ENCODE results near the gene CMSS1. TPM values are rescaled to one million over a fixed set of nuclear protein-coding genes. Genes with fewer than 3 reads are reported as not detected.
"Not testable (repeated sequence)": the region's sequence is repeated elsewhere in the genome, so short reads cannot be mapped to it uniquely, and the experiment has no call there.

Gene CMSS1
- total and polyA plus RNA-seq, 2 donors = 14.7 to 25.0 TPM

DNA sequence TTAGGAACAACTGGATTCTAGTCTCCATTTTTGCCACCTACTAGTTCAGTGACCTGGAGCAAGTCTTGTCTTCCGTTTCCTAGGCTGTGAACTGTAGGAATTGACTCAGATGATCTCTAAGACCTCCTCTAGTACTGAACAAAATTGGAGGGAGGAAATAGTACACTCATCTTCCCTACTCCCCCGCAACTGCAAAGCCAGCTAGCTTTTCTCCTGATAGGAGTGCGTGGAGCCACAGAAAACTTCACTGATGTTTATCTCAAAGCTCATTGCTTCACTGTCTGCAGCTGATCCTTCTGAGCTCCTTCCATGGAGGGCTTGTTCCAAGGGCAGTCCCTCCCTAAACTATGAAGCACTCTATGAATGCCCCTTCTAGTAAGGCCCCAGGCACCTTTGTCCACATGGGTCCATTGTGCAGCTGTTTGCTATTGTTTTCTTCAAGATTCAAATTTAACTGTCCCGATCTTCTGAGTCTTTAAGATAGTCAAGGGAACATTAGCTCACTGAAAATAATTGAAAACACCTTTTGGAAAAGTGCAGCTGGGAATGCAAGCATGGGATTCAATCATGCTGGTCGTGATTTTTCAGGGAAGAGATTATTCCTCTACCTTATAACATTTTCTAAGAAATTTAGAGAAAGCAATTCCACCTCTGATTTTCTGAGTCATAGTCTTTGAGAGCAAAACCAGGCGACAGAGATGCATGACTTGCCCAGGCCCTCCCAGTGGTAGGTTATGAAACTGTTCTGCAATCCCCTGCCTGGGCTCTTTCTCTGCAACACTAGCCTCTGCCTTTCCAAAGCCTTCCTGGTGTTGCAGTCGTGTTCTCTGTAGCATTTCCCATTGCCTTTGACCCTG, 272.4 kb downstream of the CMSS1 start:
- DNase-seq (ENCODE audit: extremely low spot score) = no peak
- Histone ChIP-seq H3K4me1 (ENCODE audit: insufficient read depth) (no peaks in the 10 kb centered on the region), H3K27ac (ENCODE audit: low read depth) (no peak overlapping the region), H3K36me3 (ENCODE audit: insufficient read depth) (no peaks in the 10 kb centered on the region), H3K4me3 (ENCODE audit: low read depth, low read length) (no peak overlapping the region)
- WGBS = 76% methylated on average over 7 of the region's 7 CpGs

- H3K36me3 ChIP-seq (ENCODE audit: insufficient read depth) = no peaks in the 10 kb centered on the region
- H3K27ac ChIP-seq (ENCODE audit: low read depth) = no peak overlapping the region
- H3K4me1 ChIP-seq (ENCODE audit: insufficient read depth) = no peaks in the 10 kb centered on the region
- no peak for DNase-seq (ENCODE audit: extremely low spot score)
- H3K4me3 ChIP-seq (ENCODE audit: low read depth, low read length) = no peak overlapping the region
These were observed 273.0 kb downstream of the CMSS1 start for GRCh38 chr3:100090669-100091005.

DNA sequence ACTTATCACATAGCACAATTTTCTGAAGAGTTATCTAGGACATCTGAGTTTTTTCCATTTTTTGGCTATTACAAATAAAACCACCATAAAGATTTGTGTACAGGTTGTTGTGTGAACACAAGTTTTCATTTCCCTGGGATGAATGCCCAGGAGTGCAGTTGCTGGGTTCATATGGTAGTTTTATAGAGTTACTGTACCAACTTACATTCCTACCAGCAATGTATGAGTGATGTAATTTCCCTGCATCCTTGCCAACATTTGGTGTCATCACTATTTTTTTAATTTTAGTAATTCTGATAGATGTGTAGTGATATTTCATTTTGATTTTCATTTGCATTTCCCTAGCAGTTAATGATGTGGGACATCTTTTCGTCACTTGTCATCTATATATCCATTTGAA, 276.2 kb downstream of the CMSS1 start:
- 99% methylated on average over 1 of the region's 1 CpG for WGBS
- no peaks in the 10 kb centered on the region for H3K36me3 ChIP-seq (ENCODE audit: insufficient read depth)
- DNase-seq (ENCODE audit: extremely low spot score) = no peak
- H3K4me1 ChIP-seq (ENCODE audit: insufficient read depth) = no peaks in the 10 kb centered on the region
- H3K27ac ChIP-seq (ENCODE audit: low read depth) = no peak overlapping the region
- no peak overlapping the region for H3K4me3 ChIP-seq (ENCODE audit: low read depth, low read length)

DNA sequence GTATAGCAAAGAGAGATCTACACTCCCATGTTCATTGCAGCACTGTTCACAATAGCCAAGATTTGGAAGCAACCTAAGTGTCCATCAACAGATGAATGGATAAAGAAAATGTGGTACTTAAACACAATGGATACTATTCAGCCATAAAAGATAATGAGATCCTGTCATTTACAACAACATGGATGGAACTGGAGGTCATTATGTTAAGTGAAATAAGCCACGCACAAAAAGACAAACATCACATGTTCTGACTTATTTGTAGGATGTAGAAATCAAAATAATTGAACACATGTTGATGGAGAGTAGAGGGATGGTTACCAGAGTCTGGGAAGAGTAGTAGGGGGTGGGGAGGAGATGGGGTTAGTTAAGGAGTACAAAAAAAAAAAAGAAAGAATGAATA, 278.6 kb downstream of the CMSS1 start:
- not testable (repeated sequence) for H3K36me3 ChIP-seq (ENCODE audit: insufficient read depth)

GRCh38 chr3:100096866-100097265, 279.2 kb downstream of the CMSS1 start:
- no peaks in the 10 kb centered on the region for H3K4me1 ChIP-seq (ENCODE audit: insufficient read depth)
- H3K4me3 ChIP-seq (ENCODE audit: low read depth, low read length) = no peak overlapping the region
- 90% methylated on average over 2 of the region's 2 CpGs for WGBS
- no peak overlapping the region for H3K27ac ChIP-seq (ENCODE audit: low read depth)
- no peaks in the 10 kb centered on the region for H3K36me3 ChIP-seq (ENCODE audit: insufficient read depth)
- no peak for DNase-seq (ENCODE audit: extremely low spot score)

More for the DNA sequence above, 278.6 kb downstream of the CMSS1 start:
- WGBS = 97% methylated on average over 1 of the region's 1 CpG
- not testable (repeated sequence) for DNase-seq (ENCODE audit: extremely low spot score); H3K4me3 ChIP-seq (ENCODE audit: low read depth, low read length); H3K27ac ChIP-seq (ENCODE audit: low read depth); H3K4me1 ChIP-seq (ENCODE audit: insufficient read depth)

- DNase-seq (ENCODE audit: extremely low spot score) = no peak
- WGBS = 49% methylated on average over 6 of the region's 6 CpGs
- Histone ChIP-seq H3K27ac (ENCODE audit: low read depth) (peak overlapping the region; percentile 10), H3K36me3 (ENCODE audit: insufficient read depth) (no peaks in the 10 kb centered on the region), H3K4me1 (ENCODE audit: insufficient read depth) (no peaks in the 10 kb centered on the region), H3K4me3 (ENCODE audit: low read depth, low read length) (no peak overlapping the region)
These were observed 280.5 kb downstream of the CMSS1 start for GRCh38 chr3:100097919-100098783.

GRCh38 chr3:100098784-100099070, 281.1 kb downstream of the CMSS1 start:
- no peak for DNase-seq (ENCODE audit: extremely low spot score)
- no peaks in the 10 kb centered on the region for H3K4me1 ChIP-seq (ENCODE audit: insufficient read depth)
- H3K27ac ChIP-seq (ENCODE audit: low read depth) = no peak overlapping the region
- H3K36me3 ChIP-seq (ENCODE audit: insufficient read depth) = no peaks in the 10 kb centered on the region
- H3K4me3 ChIP-seq (ENCODE audit: low read depth, low read length) = no peak overlapping the region

DNA sequence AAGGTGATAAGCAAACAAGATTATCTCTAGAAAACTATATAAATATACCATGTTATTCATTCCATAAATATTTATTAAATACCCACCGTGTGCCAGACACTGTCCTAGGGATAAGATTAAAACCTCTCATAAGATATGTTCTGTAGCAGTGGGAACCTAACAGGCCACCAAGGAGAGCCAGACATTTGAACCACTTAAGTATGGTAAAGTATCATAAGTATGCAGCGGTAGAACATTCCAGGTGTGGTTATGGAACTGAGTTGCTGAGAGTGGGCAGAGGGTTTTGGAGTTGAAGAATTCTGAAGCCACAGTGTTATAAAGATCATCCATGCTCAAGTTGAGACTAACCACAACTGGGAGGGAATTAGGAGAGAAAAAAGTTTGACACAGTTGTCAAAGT, 282.0 kb downstream of the CMSS1 start:
- H3K4me1 ChIP-seq (ENCODE audit: insufficient read depth) = no peaks in the 10 kb centered on the region

DNA sequence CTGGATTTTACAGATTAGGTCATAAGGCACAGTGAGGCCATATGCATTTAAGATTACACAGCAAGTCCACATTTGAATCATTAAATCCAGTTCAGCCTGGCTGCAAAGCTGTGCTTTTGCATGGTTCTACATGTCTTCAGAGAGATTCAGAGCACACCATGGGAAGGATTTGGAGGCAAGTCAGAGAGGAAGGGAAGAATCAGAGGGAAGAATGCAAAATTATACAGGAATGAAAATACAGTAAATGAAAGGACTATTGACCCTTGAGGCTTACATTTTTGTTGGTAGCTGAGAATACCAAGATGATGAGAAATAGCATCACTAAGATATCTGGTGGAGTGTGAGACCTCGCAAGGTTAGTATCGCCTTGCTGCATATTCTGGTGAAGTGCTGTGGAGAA, 282.8 kb downstream of the CMSS1 start:
- Histone ChIP-seq H3K27ac (ENCODE audit: low read depth) (no peak overlapping the region), H3K36me3 (ENCODE audit: insufficient read depth) (no peaks in the 10 kb centered on the region), H3K4me1 (ENCODE audit: insufficient read depth) (no peaks in the 10 kb centered on the region), H3K4me3 (ENCODE audit: low read depth, low read length) (no peak overlapping the region)
- 98% methylated on average over 2 of the region's 2 CpGs for WGBS
- no peak for DNase-seq (ENCODE audit: extremely low spot score)

More for the DNA sequence above, 282.0 kb downstream of the CMSS1 start:
- 62% methylated on average over 2 of the region's 2 CpGs for WGBS
- Histone ChIP-seq H3K27ac (ENCODE audit: low read depth) (no peak overlapping the region), H3K4me3 (ENCODE audit: low read depth, low read length) (no peak overlapping the region), H3K36me3 (ENCODE audit: insufficient read depth) (no peaks in the 10 kb centered on the region)
- no peak for DNase-seq (ENCODE audit: extremely low spot score)

GRCh38 chr3:100102757-100103156, 285.1 kb downstream of the CMSS1 start:
- Histone ChIP-seq H3K4me1 (ENCODE audit: insufficient read depth) (no peaks in the 10 kb centered on the region), H3K27ac (ENCODE audit: low read depth) (no peak overlapping the region), H3K36me3 (ENCODE audit: insufficient read depth) (no peaks in the 10 kb centered on the region), H3K4me3 (ENCODE audit: low read depth, low read length) (no peak overlapping the region)
- WGBS = 77% methylated on average over 1 of the region's 1 CpG
- DNase-seq (ENCODE audit: extremely low spot score) = no peak

DNA sequence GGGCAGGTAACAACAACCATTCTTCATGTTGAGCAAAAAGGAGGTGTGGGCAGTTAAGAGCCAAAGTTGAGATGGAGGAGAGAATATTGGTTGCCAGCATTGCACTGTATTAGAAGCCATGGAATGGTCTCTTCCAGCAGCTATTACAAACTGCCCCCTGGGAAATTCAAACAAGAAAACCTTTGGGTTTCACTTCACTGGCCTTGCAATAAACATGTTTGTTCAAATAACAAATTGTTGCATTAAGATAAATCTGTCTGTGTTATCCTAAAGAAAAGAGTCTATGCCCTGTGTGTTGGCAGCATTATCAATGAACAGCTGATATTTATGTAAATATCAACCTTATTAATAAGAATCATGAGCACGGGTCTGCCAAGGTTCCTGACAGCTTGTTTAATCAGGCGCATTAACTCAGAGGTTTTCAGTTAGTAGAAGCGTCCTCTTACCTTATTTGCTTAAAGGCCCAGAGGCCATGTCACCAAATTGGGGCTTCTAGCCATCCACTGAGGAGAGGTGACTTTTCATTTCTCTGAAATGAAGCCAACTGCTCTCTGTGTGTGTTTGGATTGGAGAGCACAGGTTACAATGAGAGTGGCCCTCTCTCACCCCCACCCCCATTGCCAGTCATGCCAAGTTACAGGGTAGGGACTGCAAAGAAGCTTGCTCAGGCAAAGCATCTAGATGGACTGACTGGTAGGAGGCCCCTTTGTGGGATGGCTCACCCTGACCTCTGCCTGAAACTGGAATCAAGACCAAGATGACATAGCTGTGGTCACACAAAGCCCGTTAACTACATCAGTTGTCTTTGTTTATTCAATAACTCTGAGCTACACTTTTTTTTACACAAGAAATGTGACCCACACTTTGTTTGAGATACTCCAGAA, 286.1 kb downstream of the CMSS1 start:
- Histone ChIP-seq H3K4me1 (ENCODE audit: insufficient read depth) (no peaks in the 10 kb centered on the region), H3K4me3 (ENCODE audit: low read depth, low read length) (no peak overlapping the region), H3K36me3 (ENCODE audit: insufficient read depth) (no peaks in the 10 kb centered on the region), H3K27ac (ENCODE audit: low read depth) (no peak overlapping the region)
- DNase-seq (ENCODE audit: extremely low spot score) = no peak
- WGBS = 58% methylated on average over 4 of the region's 4 CpGs

GRCh38 chr3:100104442-100104798, 286.8 kb downstream of the CMSS1 start:
- Histone ChIP-seq H3K27ac (ENCODE audit: low read depth) (no peak overlapping the region), H3K4me1 (ENCODE audit: insufficient read depth) (no peaks in the 10 kb centered on the region), H3K36me3 (ENCODE audit: insufficient read depth) (no peaks in the 10 kb centered on the region), H3K4me3 (ENCODE audit: low read depth, low read length) (no peak overlapping the region)
- no peak for DNase-seq (ENCODE audit: extremely low spot score)
- WGBS = 60% methylated on average over 2 of the region's 2 CpGs

DNA sequence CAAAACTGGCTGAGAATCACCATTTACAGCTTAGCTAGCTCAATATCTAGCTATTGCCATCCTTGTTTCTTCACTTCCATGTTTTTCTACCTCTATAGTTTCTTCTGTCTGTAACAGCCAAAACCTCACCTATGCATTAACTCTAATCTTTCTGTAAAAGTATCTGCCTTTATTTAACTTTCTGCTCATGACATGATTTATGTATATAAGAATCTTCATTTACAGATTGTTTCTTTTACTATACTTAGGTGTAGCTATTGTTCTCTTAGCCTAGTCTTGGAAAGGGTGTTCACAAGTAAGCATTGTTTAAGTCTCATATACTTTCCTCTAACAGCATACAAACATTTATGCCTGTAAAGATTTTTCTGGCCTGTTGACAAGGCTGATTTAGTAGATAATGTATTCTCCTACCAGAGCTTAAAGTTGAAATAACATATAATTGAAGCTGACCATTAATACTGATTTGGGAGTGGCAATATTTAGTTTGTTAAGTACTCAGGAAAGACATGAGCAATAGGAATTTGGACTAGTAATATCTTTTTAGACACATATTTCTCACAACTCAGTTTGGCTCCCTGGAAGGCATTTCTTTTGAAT, 287.3 kb downstream of the CMSS1 start:
- H3K36me3 ChIP-seq (ENCODE audit: insufficient read depth) = no peaks in the 10 kb centered on the region
- no peak overlapping the region for H3K27ac ChIP-seq (ENCODE audit: low read depth)
- H3K4me3 ChIP-seq (ENCODE audit: low read depth, low read length) = no peak overlapping the region
- H3K4me1 ChIP-seq (ENCODE audit: insufficient read depth) = no peaks in the 10 kb centered on the region
- no peak for DNase-seq (ENCODE audit: extremely low spot score)

Measured in urinary bladder (tissue), 4 donors.